AG09319 (cell line): ENCODE data around the gene PRDM11.

Source experiments
- DNase-seq: peaks from one replicate; pipeline ENCODE4 v3.0.0-alpha.2; 2010; ENCODE audit warnings: low read depth; ENCODE audit errors: extremely low read depth
- CTCF ChIP-seq: IDR thresholded peaks from 2 replicates; pipeline ENCODE4 v1.5.1; 2011; ENCODE audit warnings: low read depth, mild to moderate bottlenecking, inconsistent platforms, low read length, moderate library complexity

PRDM11 gene

GRCh38 chr11:45147017-45147728 is 734 bp downstream of the PRDM11 start:
- peak; percentile 90 for DNase-seq
- TF ChIP-seq CTCF: no peak

GRCh38 chr11:45147891-45148675 is 1.6 kb downstream of the PRDM11 start:
- no peak for TF ChIP-seq CTCF

GRCh38 chr11:45149483-45150056 is 3.1 kb downstream of the PRDM11 start:
- no peak for TF ChIP-seq CTCF

More at GRCh38 chr11:45147891-45148675, 1.6 kb downstream of the PRDM11 start:
- DNase-seq: no peak

GRCh38 chr11:45150301-45150700 is 3.9 kb downstream of the PRDM11 start:
- no peak for DNase-seq
- TF ChIP-seq CTCF: no peak

More at GRCh38 chr11:45149483-45150056, 3.1 kb downstream of the PRDM11 start:
- no peak for DNase-seq

- DNase-seq: no peak
- TF ChIP-seq CTCF: no peak
These were observed 4.5 kb downstream of the PRDM11 start for GRCh38 chr11:45150943-45151342.

GRCh38 chr11:45151362-45151982 is 5.0 kb downstream of the PRDM11 start:
- DNase-seq: no peak

More at GRCh38 chr11:45151362-45151982, 5.0 kb downstream of the PRDM11 start:
- TF ChIP-seq CTCF: no peak
